Transverse colon (tissue), 4 donors: Measurements from ENCODE around the gene EIF4ENIF1. TPM values are rescaled to one million over a fixed set of nuclear protein-coding genes. Genes with fewer than 3 reads are reported as not detected.

Experiments
- DNase-seq: peaks from one replicate; pipeline ENCODE4 v3.0.0-alpha.2; 2019
- H3K27ac ChIP-seq, 4 donors: fragments of 200-600 bp; sonication (generic); 2 replicates each; pipeline ENCODE4 v1.5.1; 2016 to 2018; ENCODE audit warnings: inconsistent platforms in 4 of 4
- H3K27me3 ChIP-seq: fragments of 200-600 bp; sonication (generic); 2 replicates; pipeline ENCODE4 v1.5.1; 2017; ENCODE audit warnings: inconsistent platforms
- H3K36me3 ChIP-seq, 4 donors: fragments of 200-600 bp; sonication (generic); 2 replicates each; pipeline ENCODE4 v1.5.1; 2017 to 2019; ENCODE audit warnings: inconsistent platforms in 4 of 4
- H3K4me1 ChIP-seq, 4 donors: fragments of 200-600 bp; sonication (generic); 2 replicates each; pipeline ENCODE4 v1.5.1; 2017 to 2020; ENCODE audit warnings: inconsistent platforms in 4 of 4
- H3K4me3 ChIP-seq, 4 donors: fragments of 200-600 bp; sonication (generic); 1 replicate in 1 of 4; 2 replicates in 3 of 4; pipeline versions ENCODE4 v1.5.1 to v1.6.1; 2017 to 2019; ENCODE audit warnings: inconsistent platforms in 4 of 4
- H3K9me3 ChIP-seq, 2 donors: fragments of 200-600 bp; sonication (generic); 2 replicates each; pipeline ENCODE4 v1.5.1; 2017 to 2019; ENCODE audit warnings: inconsistent platforms in 2 of 2
- CTCF ChIP-seq, 5 experiments: fragments of 200-600 bp in 3 of 5; fragments of 450-650 bp in 2 of 5; sonication (generic) in 3 of 5; IDR thresholded peaks; 1 replicate in 2 of 5; 2 replicates in 3 of 5; pipeline ENCODE4 v1.5.1; 2016 to 2017; ENCODE audit warnings: antibody characterized with exemption in 5 of 5, inconsistent platforms in 3 of 5, mild to moderate bottlenecking in 2 of 5, moderate library complexity in 1 of 5
- EP300 ChIP-seq: sonication (generic); formaldehyde crosslinking; IDR thresholded peaks from one replicate; pipeline ENCODE4 v1.6.1; 2017; ENCODE audit warnings: antibody characterized with exemption, low read depth
- POLR2A ChIP-seq: fragments of 450-650 bp; IDR thresholded peaks from one replicate; pipeline ENCODE4 v1.6.1; 2016; ENCODE audit warnings: antibody characterized with exemption, mild to moderate bottlenecking, moderate library complexity
- POLR2AphosphoS5 ChIP-seq, 3 donors: sonication (generic); formaldehyde crosslinking; IDR thresholded peaks; one replicate each; pipeline ENCODE4 v1.6.1; 2016; ENCODE audit warnings: antibody characterized with exemption in 3 of 3
- WGBS, 2 donors: methylation state at CpG; one replicate each; pipeline ENCODE4 v1.1.5; 2018; ENCODE audit warnings: low coverage in 1 of 2; 5-methylcytosine and 5-hydroxymethylcytosine counted together
- in situ Hi-C, 4 donors: fragments of 200-750 bp; cut with MboI; loops; one replicate each; pipeline versions ENCODE4 v1.15.0 to v1.15.1; 2017; ENCODE audit warnings: low sequenced_read_pairs in 3 of 4, low pct_ligation_motif_present in 1 of 4, low pct_unique_long_range_greater_than_20kb in 1 of 4
- intact Hi-C: fragments of 100-400 bp; cut with DNase I; formaldehyde crosslinking; loops from one replicate; pipeline ENCODE4 v1.15.1; 2023; ENCODE audit warnings: low total_unique reads
- total RNA-seq, 4 donors: library from RNA; depleted of rRNA; stranded (reverse); fragments of >200 nt; gene quantifications; one replicate each; pipeline ENCODE4 v1.1.0, GENCODE V29; 2016

Gene EIF4ENIF1
- total RNA-seq, 4 donors from 2014 or later: 14.4 to 66.1 (median 17.2) TPM

- H3K36me3 ChIP-seq: peaks cover 0 to 22% (median 9%) of the 10 kb centered on the region in 4 donors
- no peaks in the 10 kb centered on the region for H3K9me3 ChIP-seq
- in situ Hi-C loops: no loop called here
- peaks cover 10 to 25% (median 15%) of the 10 kb centered on the region in 4 donors for H3K4me1 ChIP-seq
- peak; percentile 7 for DNase-seq
- peak overlapping the region; percentile 89 to 92 (median 90) for H3K27ac ChIP-seq
- intact Hi-C loops: no loop called here
- peak overlapping the region; percentile 67 to 89 (median 82) for H3K4me3 ChIP-seq
- H3K27me3 ChIP-seq: no peaks in the 10 kb centered on the region
- TF ChIP-seq CTCF (IDR thresholded peaks at IDR 0.05) (no peak), EP300 (no peak), POLR2A (no peak), POLR2AphosphoS5 (IDR thresholded peaks at IDR 0.05) (no peak)
- 0 to 1% methylated on average over 11 of the region's 11 CpGs for WGBS, 2 donors
These were observed 89.6 kb downstream of the EIF4ENIF1 start for GRCh38 chr22:31400023-31400397.

GRCh38 chr22:31399211-31400022, 90.2 kb downstream of the EIF4ENIF1 start, which contains the start of gene DRG1:
Gene DRG1 (plus strand): TSS chr22:31399604. CDS start chr22:31399684, 80 bp downstream.
- peak; percentile 98 for DNase-seq
- H3K4me3 ChIP-seq: peak within 1 kb of the TSS; percentile 67 to 89 (median 82)
- peaks cover 0 to 18% (median 6%) of the 10 kb centered on the region in 4 donors for H3K36me3 ChIP-seq
- H3K27me3 ChIP-seq: no peaks in the 10 kb centered on the region
- in situ Hi-C loops (no loop called here), intact Hi-C loops (loop anchor here (2.0 kb wide), 1 partner anchor 55 kb away; no protein-coding TSS in a partner anchor)
- 1 to 2% methylated on average over 11 to 62 of the region's 72 CpGs for WGBS, 2 donors
- TF ChIP-seq POLR2A (peak; percentile 95), EP300 (no peak), POLR2AphosphoS5 (IDR thresholded peaks at IDR 0.05) (peak; percentile 92 to 98 (median 94)), CTCF (IDR thresholded peaks at IDR 0.05) (peak in 4 of 5 experiments; percentile 5 to 63 (median 26))
- H3K27ac ChIP-seq: peak within 1 kb of the TSS; percentile 89 to 92 (median 90)
- no peaks in the 10 kb centered on the region for H3K9me3 ChIP-seq
- H3K4me1 ChIP-seq: peaks cover 10 to 25% (median 15%) of the 10 kb centered on the region in 4 donors

- in situ Hi-C loops (no loop called here), intact Hi-C loops (loop anchor here (2.0 kb wide), 1 partner anchor 53 kb away; no protein-coding TSS in a partner anchor)
- no peaks in the 10 kb centered on the region for H3K27me3 ChIP-seq
- DNase-seq: no peak
- H3K4me3 ChIP-seq: no peak overlapping the region
- 77 to 82% methylated on average over 4 to 5 of the region's 5 CpGs for WGBS, 2 donors
- H3K36me3 ChIP-seq: peaks cover 0 to 8% (median 1%) of the 10 kb centered on the region in 4 donors
- H3K27ac ChIP-seq: peak overlapping the region in 3 of 4 donors; percentile 89 to 92 (median 91)
- TF ChIP-seq POLR2AphosphoS5 (IDR thresholded peaks at IDR 0.05) (no peak), EP300 (no peak), CTCF (IDR thresholded peaks at IDR 0.05) (no peak), POLR2A (no peak)
- no peaks in the 10 kb centered on the region for H3K9me3 ChIP-seq
- peaks cover 10 to 25% (median 15%) of the 10 kb centered on the region in 4 donors for H3K4me1 ChIP-seq
These were observed 91.4 kb downstream of the EIF4ENIF1 start for GRCh38 chr22:31398231-31398630.

GRCh38 chr22:31394326-31394725, 95.3 kb downstream of the EIF4ENIF1 start:
- H3K27me3 ChIP-seq: no peaks in the 10 kb centered on the region
- DNase-seq: no peak
- no peak for TF ChIP-seq POLR2AphosphoS5 (IDR thresholded peaks at IDR 0.05)
- TF ChIP-seq CTCF (IDR thresholded peaks at IDR 0.05): no peak
- no peak for TF ChIP-seq EP300
- no peak for TF ChIP-seq POLR2A
- H3K27ac ChIP-seq: no peak overlapping the region
- H3K9me3 ChIP-seq: no peaks in the 10 kb centered on the region
- in situ Hi-C loops: loop anchor here in 1 of 4 donors (5.0 kb wide), 1 partner anchor 37 kb away; no protein-coding TSS in a partner anchor
- no peak overlapping the region for H3K4me3 ChIP-seq
- intact Hi-C loops: no loop called here
- H3K36me3 ChIP-seq: no peaks in the 10 kb centered on the region
- H3K4me1 ChIP-seq: peaks cover 0 to 10% (median 4%) of the 10 kb centered on the region in 4 donors
- WGBS, 2 donors: 67 to 82% methylated on average over 2 to 3 of the region's 3 CpGs
